HG03103 (cell line): Measurements from ENCODE around the gene GPT2.
"Not testable (repeated sequence)": the region's sequence is repeated elsewhere in the genome, so short reads cannot be mapped to it uniquely, and the experiment has no call there.

Source experiments
- ATAC-seq: cut with Tn5 transposase; IDR thresholded peaks from one replicate; pipeline ENCODE4 v1.9.1; 2021; ENCODE audit warnings: low read depth; ENCODE audit not compliant: unreplicated experiment

GPT2 gene

GRCh38 chr16:46862555-46863447, 21.4 kb upstream of the GPT2 start:
- ATAC-seq = no peak

GRCh38 chr16:46866286-46866685, 17.9 kb upstream of the GPT2 start:
- no peak for ATAC-seq

- ATAC-seq = not testable (repeated sequence)
These were observed 16.7 kb upstream of the GPT2 start for GRCh38 chr16:46867486-46867885.

GRCh38 chr16:46868891-46869290, 15.3 kb upstream of the GPT2 start:
- not testable (repeated sequence) for ATAC-seq

GRCh38 chr16:46871597-46871996, 12.6 kb upstream of the GPT2 start:
- no peak for ATAC-seq

GRCh38 chr16:46873201-46873600, 11.0 kb upstream of the GPT2 start:
- ATAC-seq = no peak

GRCh38 chr16:46875243-46875642, 8.9 kb upstream of the GPT2 start:
- no peak for ATAC-seq

- no peak for ATAC-seq
These were observed 1.7 kb upstream of the GPT2 start for GRCh38 chr16:46882304-46882939.

- ATAC-seq = no peak
These were observed 1.2 kb upstream of the GPT2 start for GRCh38 chr16:46882940-46883307.

- ATAC-seq = no peak
These were observed 841 bp upstream of the GPT2 start for GRCh38 chr16:46883353-46883689.

GRCh38 chr16:46884513-46885293, 541 bp downstream of the GPT2 start:
- ATAC-seq = no peak

GRCh38 chr16:46885960-46886763, 2.0 kb downstream of the GPT2 start:
- no peak for ATAC-seq

- ATAC-seq = no peak
These were observed 2.8 kb downstream of the GPT2 start for GRCh38 chr16:46886764-46887523.

GRCh38 chr16:46887524-46887854, 3.3 kb downstream of the GPT2 start:
- ATAC-seq = no peak

GRCh38 chr16:46889245-46889941, 5.2 kb downstream of the GPT2 start:
- ATAC-seq = no peak

- no peak for ATAC-seq
These were observed 5.8 kb downstream of the GPT2 start for GRCh38 chr16:46889942-46890300.

GRCh38 chr16:46891910-46892309, 7.7 kb downstream of the GPT2 start:
- no peak for ATAC-seq

GRCh38 chr16:46894036-46894672, 10.0 kb downstream of the GPT2 start:
- ATAC-seq = no peak
